Panc1 (cell line): ENCODE data around the gene SKAP1. TPM values are rescaled to one million over a fixed set of nuclear protein-coding genes. Genes with fewer than 3 reads are reported as not detected.

Experiments
- ATAC-seq: fragments of 200-7000 bp; cut with Tn5 transposase; 2 replicates; pipeline ENCODE4 v1.9.1; 2020; ENCODE audit warnings: mild to moderate bottlenecking, moderate library complexity
- BruUV-seq: library from RNA; stranded (reverse); fragments of 400-500 nt; replicated peaks from 2 replicates; lab custom pipeline; 2021; lab: Mats Ljungman, UMichigan
- CTCF ChIA-PET: fragments of 300-600 bp; sonication (Branson Sonifier 250); formaldehyde crosslinking; loops from one replicate; lab custom pipeline; 2022; ENCODE audit warnings: antibody characterized with exemption; lab: Charles Lee
- POLR2A ChIA-PET: fragments of 300-600 bp; sonication (Branson Sonifier 250); formaldehyde crosslinking; loops from one replicate; lab custom pipeline; 2022; ENCODE audit warnings: antibody characterized with exemption; lab: Charles Lee
- DNase-seq: peaks from one replicate; pipeline ENCODE4 v3.0.0-alpha.2; 2010; ENCODE audit warnings: low read depth, low spot score
- H3K27ac ChIP-seq: 2 replicates; pipeline ENCODE4 v1.5.1; 2011; ENCODE audit warnings: mild to moderate bottlenecking, low read length, inconsistent platforms
- H3K27me3 ChIP-seq: fragments of 200-500 bp; sonication (Bioruptor generic); 2 replicates; pipeline ENCODE4 v1.6.0; 2014; ENCODE audit warnings: low read length, inconsistent platforms; ENCODE audit not compliant: control insufficient read depth, insufficient read depth
- H3K36me3 ChIP-seq: fragments of 200-500 bp; sonication (Bioruptor generic); 2 replicates; pipeline ENCODE4 v1.5.1; 2014; ENCODE audit warnings: inconsistent platforms, mild to moderate bottlenecking, low read length, moderate library complexity; ENCODE audit not compliant: control insufficient read depth, insufficient read depth
- H3K4me1 ChIP-seq: 2 replicates; pipeline ENCODE4 v1.5.1; 2011; ENCODE audit warnings: inconsistent platforms, mild to moderate bottlenecking, low read length, moderate library complexity; ENCODE audit not compliant: control insufficient read depth, insufficient read depth
- H3K4me3 ChIP-seq, 2 experiments: 2 replicates each; pipeline ENCODE4 v1.5.1; 2011 to 2012; ENCODE audit warnings: low read depth in 2 of 2, low read length in 2 of 2, mild to moderate bottlenecking in 2 of 2, inconsistent platforms in 1 of 2, moderate library complexity in 1 of 2
- H3K9me3 ChIP-seq: fragments of 200-500 bp; sonication (Bioruptor generic); 2 replicates; pipeline ENCODE4 v1.5.1; 2014; ENCODE audit warnings: low read depth, mild to moderate bottlenecking, inconsistent platforms, low read length, moderate library complexity; ENCODE audit not compliant: control insufficient read depth, insufficient read depth
- POLR2AphosphoS5 ChIP-seq: IDR thresholded peaks from 2 replicates; pipeline ENCODE4 v1.6.1; 2012; ENCODE audit warnings: mild to moderate bottlenecking, low read depth, low read length, moderate library complexity
- SIN3A ChIP-seq: IDR thresholded peaks from 2 replicates; pipeline ENCODE4 v1.6.1; 2012; ENCODE audit warnings: low read depth, mild to moderate bottlenecking, low read length, moderate library complexity, borderline replicate concordance; ENCODE audit not compliant: insufficient read depth
- TCF7L2 ChIP-seq: IDR thresholded peaks from 2 replicates; pipeline ENCODE4 v1.6.1; 2011; ENCODE audit warnings: mild to moderate bottlenecking, low read depth, low read length, inconsistent platforms
- in situ Hi-C: cut with HindIII; loops from 2 replicates; pipeline ENCODE4 v1.10.0; 2016; ENCODE audit warnings: low sequenced_read_pairs, low pct_unique_long_range_greater_than_20kb
- intact Hi-C: fragments of 100-400 bp; cut with micrococcal nuclease; formaldehyde crosslinking; loops from one replicate; pipeline ENCODE4 v1.10.0; 2022; ENCODE audit not compliant: unreplicated experiment
- total RNA-seq: library from RNA; stranded (reverse); gene quantifications from one replicate; pipeline ENCODE4 v1.2.1, GENCODE V29; 2021; ENCODE audit not compliant: unreplicated experiment
- TF ChIP-seq, protein P1 (sequence below): fragments of 450-650 bp; IDR thresholded peaks from 2 replicates; pipeline ENCODE4 v1.5.1; 2017; ENCODE audit warnings: mild to moderate bottlenecking
- TF ChIP-seq, protein P2 (sequence below), 2 experiments: IDR thresholded peaks; 2 replicates each; pipeline ENCODE4 v1.6.1; 2011 to 2012; ENCODE audit warnings: low read depth in 2 of 2, control low read depth in 1 of 2, low read length in 1 of 2, mild to moderate bottlenecking in 1 of 2, moderate library complexity in 1 of 2; ENCODE audit not compliant: insufficient read depth in 1 of 2

Gene SKAP1
- total RNA-seq, 1 experiment from 2014 or later: 0.90 TPM

DNA sequence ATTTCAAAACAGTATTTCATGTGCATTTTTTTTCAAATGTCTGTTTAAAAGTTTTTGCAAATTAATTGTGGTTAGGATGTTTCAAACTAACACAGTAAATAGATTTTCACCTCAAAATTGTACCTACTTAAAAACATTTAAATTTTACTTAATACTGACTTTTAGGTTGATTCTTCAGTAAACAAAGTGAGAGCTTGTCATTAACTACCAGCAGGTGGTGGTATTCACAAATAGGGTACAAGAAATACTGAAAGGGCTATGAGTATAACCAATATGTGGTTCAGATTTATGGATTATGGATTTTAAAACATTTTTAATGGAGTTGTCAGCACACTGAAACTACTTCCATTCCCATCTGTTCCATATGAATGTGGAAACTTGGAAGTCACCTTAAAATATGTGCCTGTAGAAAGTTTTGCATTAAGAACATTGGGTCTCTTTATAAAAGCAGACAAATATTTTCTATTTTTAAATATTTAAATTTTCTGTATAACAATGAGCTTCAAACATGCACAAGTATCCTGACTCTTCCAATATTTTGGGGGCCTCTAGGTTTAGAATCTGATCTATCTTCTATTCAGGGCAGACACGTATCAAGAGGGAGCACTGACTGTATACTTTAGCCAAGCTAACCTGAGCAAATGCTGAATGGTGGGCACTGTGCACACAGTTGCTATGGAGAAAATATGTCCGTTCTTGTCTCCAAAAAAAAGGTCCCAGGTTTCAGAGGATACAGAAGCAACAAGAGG is 166.9 kb downstream of the SKAP1 start:
- no peaks in the 10 kb centered on the region for H3K36me3 ChIP-seq
- peak overlapping the region; percentile 39; the same call in 1 of the 2 replicates for H3K27ac ChIP-seq
- H3K4me3 ChIP-seq: no peak overlapping the region
- BruUV-seq: no TSS peak
- TF ChIP-seq SIN3A (no peak), POLR2AphosphoS5 (no peak), TCF7L2 (no peak)
- TF ChIP-seq, protein P1, sequence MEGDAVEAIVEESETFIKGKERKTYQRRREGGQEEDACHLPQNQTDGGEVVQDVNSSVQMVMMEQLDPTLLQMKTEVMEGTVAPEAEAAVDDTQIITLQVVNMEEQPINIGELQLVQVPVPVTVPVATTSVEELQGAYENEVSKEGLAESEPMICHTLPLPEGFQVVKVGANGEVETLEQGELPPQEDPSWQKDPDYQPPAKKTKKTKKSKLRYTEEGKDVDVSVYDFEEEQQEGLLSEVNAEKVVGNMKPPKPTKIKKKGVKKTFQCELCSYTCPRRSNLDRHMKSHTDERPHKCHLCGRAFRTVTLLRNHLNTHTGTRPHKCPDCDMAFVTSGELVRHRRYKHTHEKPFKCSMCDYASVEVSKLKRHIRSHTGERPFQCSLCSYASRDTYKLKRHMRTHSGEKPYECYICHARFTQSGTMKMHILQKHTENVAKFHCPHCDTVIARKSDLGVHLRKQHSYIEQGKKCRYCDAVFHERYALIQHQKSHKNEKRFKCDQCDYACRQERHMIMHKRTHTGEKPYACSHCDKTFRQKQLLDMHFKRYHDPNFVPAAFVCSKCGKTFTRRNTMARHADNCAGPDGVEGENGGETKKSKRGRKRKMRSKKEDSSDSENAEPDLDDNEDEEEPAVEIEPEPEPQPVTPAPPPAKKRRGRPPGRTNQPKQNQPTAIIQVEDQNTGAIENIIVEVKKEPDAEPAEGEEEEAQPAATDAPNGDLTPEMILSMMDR: peak; percentile 66; the same call in 1 of the 2 replicates
- TF ChIP-seq, protein P2, sequence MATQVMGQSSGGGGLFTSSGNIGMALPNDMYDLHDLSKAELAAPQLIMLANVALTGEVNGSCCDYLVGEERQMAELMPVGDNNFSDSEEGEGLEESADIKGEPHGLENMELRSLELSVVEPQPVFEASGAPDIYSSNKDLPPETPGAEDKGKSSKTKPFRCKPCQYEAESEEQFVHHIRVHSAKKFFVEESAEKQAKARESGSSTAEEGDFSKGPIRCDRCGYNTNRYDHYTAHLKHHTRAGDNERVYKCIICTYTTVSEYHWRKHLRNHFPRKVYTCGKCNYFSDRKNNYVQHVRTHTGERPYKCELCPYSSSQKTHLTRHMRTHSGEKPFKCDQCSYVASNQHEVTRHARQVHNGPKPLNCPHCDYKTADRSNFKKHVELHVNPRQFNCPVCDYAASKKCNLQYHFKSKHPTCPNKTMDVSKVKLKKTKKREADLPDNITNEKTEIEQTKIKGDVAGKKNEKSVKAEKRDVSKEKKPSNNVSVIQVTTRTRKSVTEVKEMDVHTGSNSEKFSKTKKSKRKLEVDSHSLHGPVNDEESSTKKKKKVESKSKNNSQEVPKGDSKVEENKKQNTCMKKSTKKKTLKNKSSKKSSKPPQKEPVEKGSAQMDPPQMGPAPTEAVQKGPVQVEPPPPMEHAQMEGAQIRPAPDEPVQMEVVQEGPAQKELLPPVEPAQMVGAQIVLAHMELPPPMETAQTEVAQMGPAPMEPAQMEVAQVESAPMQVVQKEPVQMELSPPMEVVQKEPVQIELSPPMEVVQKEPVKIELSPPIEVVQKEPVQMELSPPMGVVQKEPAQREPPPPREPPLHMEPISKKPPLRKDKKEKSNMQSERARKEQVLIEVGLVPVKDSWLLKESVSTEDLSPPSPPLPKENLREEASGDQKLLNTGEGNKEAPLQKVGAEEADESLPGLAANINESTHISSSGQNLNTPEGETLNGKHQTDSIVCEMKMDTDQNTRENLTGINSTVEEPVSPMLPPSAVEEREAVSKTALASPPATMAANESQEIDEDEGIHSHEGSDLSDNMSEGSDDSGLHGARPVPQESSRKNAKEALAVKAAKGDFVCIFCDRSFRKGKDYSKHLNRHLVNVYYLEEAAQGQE (IDR thresholded peaks at IDR 0.05; ENCODE audit: insufficient read depth in 1 of 2, low read depth in 2 of 2, low read length in 1 of 2): no peak
- H3K27me3 ChIP-seq: no peaks in the 10 kb centered on the region
- in situ Hi-C loops: no loop called here
- intact Hi-C loops: loop anchor here (5.0 kb wide), 1 partner anchor 354 kb away; the partner anchor contains the start of gene HOXB8
- ATAC-seq (no peak), DNase-seq (no peak)
- peaks cover 50% of the 10 kb centered on the region for H3K4me1 ChIP-seq
- ChIA-PET POLR2A (interaction anchor here (0.5 to 0.6 kb wide), 4 partner anchors 330 to 1528 kb away, joined by 3 to 5 read pairs (median 4); no protein-coding TSS in a partner anchor), CTCF (interaction anchor here (0.5 to 1.4 kb wide), 19 partner anchors 8 to 414 kb away, joined by 3 to 8 read pairs (median 3); partner anchors contain the start of gene HOXB3)
- H3K9me3 ChIP-seq: no peaks in the 10 kb centered on the region

DNA sequence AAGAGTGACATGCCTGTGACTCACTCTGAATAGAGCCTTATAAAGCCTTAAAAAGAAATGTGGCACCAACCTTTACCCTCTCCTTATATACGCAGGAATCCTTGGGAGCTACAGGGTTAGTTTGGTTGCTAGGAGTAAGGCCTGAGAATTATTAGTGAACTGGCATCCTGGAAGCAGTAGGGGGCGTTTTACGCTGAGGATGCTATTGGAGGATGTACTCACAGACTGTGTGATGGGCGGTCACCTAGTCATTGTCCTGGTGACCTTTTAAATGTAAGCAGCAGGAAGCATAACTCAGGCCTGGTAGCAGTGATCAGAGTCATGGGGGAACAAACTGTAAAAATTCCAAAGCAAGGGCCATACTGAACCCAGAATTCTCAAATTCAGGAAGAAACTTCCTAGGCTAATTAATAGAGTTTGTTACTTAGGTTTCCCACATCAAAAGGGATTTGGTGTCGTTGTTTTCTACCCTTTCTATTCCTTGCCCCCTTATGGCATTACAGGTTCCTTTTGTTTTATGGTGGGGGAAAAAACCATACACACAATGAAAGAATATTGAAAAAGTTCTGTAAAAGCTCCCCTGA is 168.6 kb downstream of the SKAP1 start:
- TF ChIP-seq, protein P1: peak; percentile 90
- TF ChIP-seq POLR2AphosphoS5: no peak
- no TSS peak for BruUV-seq
- Histone ChIP-seq H3K27me3 (no peaks in the 10 kb centered on the region), H3K4me3 (no peak overlapping the region), H3K27ac (peak overlapping the region; percentile 56), H3K36me3 (no peaks in the 10 kb centered on the region), H3K9me3 (no peaks in the 10 kb centered on the region), H3K4me1 (peaks cover 50% of the 10 kb centered on the region)
- POLR2A ChIA-PET: no interaction called here
- in situ Hi-C loops: no loop called here
- CTCF ChIA-PET: interaction anchor here (0.7 to 2.7 kb wide), 6 partner anchors 39 to 356 kb away, joined by 3 to 17 read pairs (median 3); no protein-coding TSS in a partner anchor
- ATAC-seq: peak; percentile 87
- peak; percentile 58 for DNase-seq
- intact Hi-C loops: loop anchor here (5.0 kb wide), 1 partner anchor 356 kb away; the partner anchor contains the start of gene HOXB8
